NCI-H82 treated with DMSO at 0.1 percent for 48 hours (cell line): ENCODE data around the gene FAM234A.
"Not testable (repeated sequence)": the region's sequence is repeated elsewhere in the genome, so short reads cannot be mapped to it uniquely, and the experiment has no call there.

Experiments
- DNase-seq: peaks from one replicate; lab custom pipeline; 2025; ENCODE audit not compliant: unreplicated experiment; lab: John Stamatoyannopoulos, UW

The FAM234A gene, protein sequence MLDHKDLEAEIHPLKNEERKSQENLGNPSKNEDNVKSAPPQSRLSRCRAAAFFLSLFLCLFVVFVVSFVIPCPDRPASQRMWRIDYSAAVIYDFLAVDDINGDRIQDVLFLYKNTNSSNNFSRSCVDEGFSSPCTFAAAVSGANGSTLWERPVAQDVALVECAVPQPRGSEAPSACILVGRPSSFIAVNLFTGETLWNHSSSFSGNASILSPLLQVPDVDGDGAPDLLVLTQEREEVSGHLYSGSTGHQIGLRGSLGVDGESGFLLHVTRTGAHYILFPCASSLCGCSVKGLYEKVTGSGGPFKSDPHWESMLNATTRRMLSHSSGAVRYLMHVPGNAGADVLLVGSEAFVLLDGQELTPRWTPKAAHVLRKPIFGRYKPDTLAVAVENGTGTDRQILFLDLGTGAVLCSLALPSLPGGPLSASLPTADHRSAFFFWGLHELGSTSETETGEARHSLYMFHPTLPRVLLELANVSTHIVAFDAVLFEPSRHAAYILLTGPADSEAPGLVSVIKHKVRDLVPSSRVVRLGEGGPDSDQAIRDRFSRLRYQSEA

DNA sequence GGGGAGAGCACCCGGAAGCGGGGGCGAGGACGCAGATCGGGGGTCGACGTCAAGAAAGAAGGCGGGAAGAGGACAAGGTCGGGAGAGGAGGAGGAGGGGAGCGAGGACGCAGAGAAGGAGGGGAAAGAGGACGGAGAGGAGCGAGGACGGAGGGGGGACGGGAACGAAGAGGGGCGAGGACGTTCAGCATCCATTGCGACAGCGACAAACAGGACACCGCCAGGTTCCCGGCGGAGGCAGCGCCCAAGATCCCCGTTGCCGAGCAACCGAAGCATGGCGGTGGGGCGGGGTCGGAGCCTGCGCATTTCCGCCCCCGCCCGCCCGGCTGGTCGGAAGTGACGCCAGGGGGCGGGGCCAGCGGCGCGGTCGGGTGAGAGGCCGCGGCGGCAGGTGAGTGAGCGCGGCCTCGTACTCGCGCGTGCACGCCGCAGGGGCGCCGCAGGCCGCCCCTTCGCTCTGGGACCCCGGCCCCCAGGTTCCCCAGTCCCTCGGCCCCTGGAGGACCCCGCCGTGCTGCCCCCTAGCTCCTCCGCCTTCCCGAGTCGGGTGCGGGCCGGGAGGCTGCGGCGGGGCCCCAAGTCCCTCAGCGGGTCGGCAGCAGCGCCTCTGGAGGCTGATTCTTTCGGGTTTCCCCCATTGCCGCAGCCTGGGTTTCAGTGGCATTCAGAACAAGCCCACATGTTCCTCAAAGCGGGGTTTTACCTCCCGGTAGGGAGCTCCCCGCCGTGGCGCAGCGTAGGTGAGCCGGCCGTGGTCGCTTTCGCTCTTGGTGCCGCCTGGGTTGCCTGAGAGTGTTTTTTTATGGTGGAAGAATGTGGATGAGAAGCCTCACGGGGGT, at the start of gene FAM234A:
Gene FAM234A (plus strand): TSS at position 354 of the 838 bp plus-strand sequence. CDS start 19,593 bp downstream, outside the sequence.
- peak; percentile 78 for DNase-seq

GRCh38 chr16:185213-185612, 49.4 kb upstream of the FAM234A start:
- no peak for DNase-seq

GRCh38 chr16:185691-186090, 48.9 kb upstream of the FAM234A start:
- no peak for DNase-seq

- no peak for DNase-seq
Observed at GRCh38 chr16:187330-187729, 47.3 kb upstream of the FAM234A start.

GRCh38 chr16:188674-189073, 45.9 kb upstream of the FAM234A start:
- DNase-seq: no peak

DNA sequence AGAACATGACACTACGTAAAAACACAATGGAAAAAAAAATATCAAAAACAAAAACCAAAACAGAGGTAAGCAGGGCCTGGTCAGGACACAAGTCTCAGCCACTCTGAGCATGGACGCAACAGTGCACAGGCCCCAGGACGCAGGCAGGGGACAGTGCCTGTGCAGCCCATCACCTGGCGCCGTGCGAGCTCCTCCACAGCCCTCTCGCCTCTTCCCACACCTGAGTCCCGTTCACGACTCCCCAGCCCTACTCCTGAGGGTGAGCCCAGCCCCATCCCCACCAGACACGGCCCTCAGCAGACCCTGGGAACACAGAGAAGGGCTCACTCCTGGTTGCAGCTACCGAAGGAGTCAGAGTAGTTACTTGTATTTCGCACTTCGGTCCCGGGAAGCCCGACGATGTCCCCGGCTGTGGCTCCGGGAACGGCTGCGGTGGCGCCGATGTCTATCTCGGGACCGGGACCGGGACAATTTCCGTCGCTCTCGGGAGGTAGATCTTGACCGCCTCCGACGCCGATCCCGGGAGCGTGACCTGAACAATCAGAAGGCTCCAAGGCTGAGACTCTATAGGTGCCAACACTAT, 44.9 kb upstream of the FAM234A start:
- DNase-seq: no peak

- DNase-seq: no peak
Observed at GRCh38 chr16:191831-192230, 42.8 kb upstream of the FAM234A start.

DNA sequence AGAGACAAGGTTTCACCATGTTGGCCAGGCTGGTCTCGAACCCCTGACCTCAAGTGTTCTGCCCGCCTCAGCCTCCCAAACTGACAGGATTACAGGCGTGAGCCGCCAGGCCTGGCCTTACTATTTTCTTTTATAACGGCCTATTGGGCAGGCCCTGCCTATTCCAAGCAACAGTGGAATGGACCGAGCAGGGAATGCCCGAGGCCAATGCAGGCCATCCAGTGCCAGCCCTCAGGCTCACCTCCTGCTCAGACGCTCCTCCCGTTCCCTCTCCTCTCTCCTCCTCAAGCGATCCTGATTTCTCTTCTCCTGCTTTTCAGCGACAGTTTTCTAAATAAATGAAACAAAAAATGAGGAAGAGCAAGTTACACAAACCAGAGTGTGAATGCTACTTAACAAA, 41.9 kb upstream of the FAM234A start:
- no peak for DNase-seq

GRCh38 chr16:193441-193840, 41.2 kb upstream of the FAM234A start:
- DNase-seq: no peak

DNA sequence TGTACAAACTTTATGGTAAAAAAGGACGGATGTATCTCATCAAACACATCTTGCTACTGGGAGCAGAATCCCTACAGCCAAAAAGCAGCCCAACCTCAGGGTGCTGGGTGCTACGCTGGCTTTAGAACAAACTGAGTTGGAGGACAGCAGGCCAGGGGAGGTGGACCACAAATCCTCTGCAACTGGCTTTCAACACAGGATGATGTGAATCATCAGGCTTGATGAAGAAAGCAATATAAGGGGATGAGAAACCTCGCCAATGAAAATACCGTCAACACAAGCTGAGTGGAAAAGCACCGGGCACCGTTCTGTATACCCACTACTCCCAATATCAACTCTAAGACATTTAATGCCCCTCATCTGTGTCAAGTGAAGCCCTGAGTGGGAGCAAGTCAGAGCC, 40.1 kb upstream of the FAM234A start:
- DNase-seq: no peak

DNA sequence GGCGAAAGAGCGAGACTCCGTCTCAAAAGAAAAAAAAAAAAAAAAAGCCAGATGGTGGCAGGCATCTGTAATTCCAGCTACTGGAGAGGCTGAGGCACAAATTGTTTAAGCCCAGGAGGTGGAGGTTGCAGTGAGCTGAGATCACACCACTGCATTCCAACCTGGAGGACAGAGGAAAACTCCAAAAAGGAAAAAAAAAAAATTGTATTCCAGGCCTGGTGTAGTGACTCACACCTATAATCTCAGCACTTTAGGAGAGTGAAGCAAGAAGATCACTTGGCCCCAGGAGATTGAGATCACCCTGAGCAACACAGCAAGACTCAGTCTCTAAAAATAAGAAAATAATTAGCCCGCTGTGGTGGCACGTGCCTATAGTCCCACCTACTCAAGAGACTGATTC, 34.2 kb upstream of the FAM234A start:
- DNase-seq: no peak

GRCh38 chr16:203246-203645, 31.4 kb upstream of the FAM234A start:
- DNase-seq: no peak

DNA sequence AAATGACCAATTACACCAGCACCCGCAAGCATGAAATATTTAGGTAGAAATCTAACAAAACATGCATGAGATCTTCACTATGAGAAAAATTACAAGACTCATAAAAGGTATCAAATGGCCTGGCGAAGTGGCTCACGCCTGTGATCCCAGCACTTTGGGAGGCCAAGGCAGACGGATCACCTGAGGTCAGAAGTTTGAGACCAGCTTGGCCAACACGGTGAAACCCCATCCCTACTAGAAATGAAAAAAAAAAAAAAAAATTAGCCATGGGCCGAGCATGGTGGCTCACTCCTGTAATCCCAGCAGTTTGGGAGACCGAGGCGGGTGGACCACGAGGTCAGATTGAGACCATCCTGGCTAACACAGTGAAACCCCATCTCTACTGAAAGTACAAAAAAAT, 30.6 kb upstream of the FAM234A start:
- DNase-seq: not testable (repeated sequence)

DNA sequence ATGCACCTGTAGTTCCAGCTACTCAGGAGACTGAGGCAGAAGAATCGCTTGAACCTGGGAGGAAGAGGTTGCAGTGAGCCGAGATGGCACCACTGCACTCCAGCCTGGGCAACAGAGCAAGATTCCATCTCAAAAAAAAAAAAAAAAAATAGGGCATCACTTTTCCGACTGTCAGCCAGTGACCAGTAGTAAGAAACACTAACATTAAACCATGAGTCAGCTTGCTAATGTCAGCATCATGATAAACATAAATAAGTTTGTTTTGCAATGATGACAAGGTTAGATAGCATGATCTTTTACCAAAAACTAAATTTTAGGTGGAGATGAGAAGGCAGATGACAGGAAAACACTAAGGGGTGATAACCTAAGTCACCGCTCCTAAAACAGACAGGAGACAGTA, 25.3 kb upstream of the FAM234A start:
- not testable (repeated sequence) for DNase-seq

DNA sequence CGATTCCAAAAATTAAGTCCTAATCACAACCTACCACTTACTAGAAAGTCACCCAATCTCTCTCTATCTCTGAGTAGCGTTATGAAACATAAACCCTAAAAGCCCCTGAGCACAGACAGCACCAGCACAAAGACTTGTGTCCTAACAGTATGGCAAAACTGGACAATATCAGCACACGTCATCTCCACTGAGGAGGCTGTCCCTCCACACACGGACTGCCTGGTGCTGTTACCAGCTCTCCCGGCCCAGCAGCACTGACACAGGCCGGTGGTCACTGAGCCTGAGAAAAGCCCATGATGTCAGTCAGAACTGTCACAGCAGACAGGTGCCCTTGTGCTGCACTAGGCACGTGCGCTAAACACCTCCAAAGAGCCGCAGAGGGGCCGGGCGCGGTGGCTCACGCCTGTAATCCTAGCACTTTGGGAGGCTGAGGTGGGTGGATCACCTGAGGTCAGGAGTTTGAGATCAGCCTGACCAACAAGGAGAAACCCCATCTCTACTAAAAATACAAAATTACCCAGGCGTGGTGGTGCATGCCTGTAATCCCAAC, 22.9 kb upstream of the FAM234A start:
- not testable (repeated sequence) for DNase-seq

GRCh38 chr16:212999-213398, 21.6 kb upstream of the FAM234A start:
- DNase-seq: no peak

- no peak for DNase-seq
Observed at GRCh38 chr16:220021-220420, 14.6 kb upstream of the FAM234A start.

GRCh38 chr16:228151-228851, 6.3 kb upstream of the FAM234A start:
- DNase-seq: no peak

GRCh38 chr16:228852-229730, 5.5 kb upstream of the FAM234A start, which contains the start of gene LUC7L:
Gene LUC7L (minus strand): TSS chr16:229449. CDS start chr16:229339, 110 bp downstream.
- DNase-seq: peak; percentile 70
